HepG2 (cell line): ENCODE results near the gene E2F1. TPM values are rescaled to one million over a fixed set of nuclear protein-coding genes. Genes with fewer than 3 reads are reported as not detected.

Experiments used
- BORCS8-MEF2B ChIP-seq: sonication (generic); formaldehyde crosslinking; IDR thresholded peaks from 2 replicates; pipeline ENCODE4 v1.8.0; 2022; ENCODE audit warnings: mild to moderate bottlenecking, missing genetic modification reagents
- FOXA1 ChIP-seq, 2 experiments: fragments of 450-650 bp in 1 of 2; sonication (generic) in 1 of 2; formaldehyde crosslinking in 1 of 2; IDR thresholded peaks; 2 replicates each; pipeline versions ENCODE4 v1.4.0 to v1.6.1; 2016 to 2020; ENCODE audit warnings: missing genetic modification reagents in 1 of 2
- FOXP1 ChIP-seq, 2 experiments: fragments of 450-650 bp in 1 of 2; IDR thresholded peaks; 2 replicates each; pipeline ENCODE4 v1.6.1; 2017 to 2018; ENCODE audit warnings: antibody characterized with exemption in 1 of 2
- KLF13 ChIP-seq: sonication (generic); formaldehyde crosslinking; IDR thresholded peaks from 2 replicates; pipeline ENCODE4 v1.4.0; 2020; ENCODE audit warnings: mild to moderate bottlenecking, missing genetic modification reagents
- NFIB ChIP-seq: sonication (generic); formaldehyde crosslinking; IDR thresholded peaks from 2 replicates; pipeline ENCODE4 v1.9.0; 2021; ENCODE audit warnings: missing genetic modification reagents, mild to moderate bottlenecking, borderline replicate concordance
- NONO ChIP-seq, 2 experiments: fragments of 450-650 bp in 1 of 2; sonication (generic) in 1 of 2; formaldehyde crosslinking in 1 of 2; IDR thresholded peaks in 1 of 2; conservative IDR thresholded peaks in 1 of 2; 2 replicates each; pipeline versions ENCODE4 v1.6.1 to v1.8.0; 2017 to 2022; ENCODE audit warnings: mild to moderate bottlenecking in 1 of 2, missing genetic modification reagents in 1 of 2, moderate library complexity in 1 of 2
- PAX8 ChIP-seq: sonication (generic); formaldehyde crosslinking; IDR thresholded peaks from 2 replicates; pipeline ENCODE4 v1.8.0; 2022; ENCODE audit warnings: mild to moderate bottlenecking, missing genetic modification reagents, borderline replicate concordance
- SCMH1 ChIP-seq: sonication (generic); formaldehyde crosslinking; IDR thresholded peaks from 2 replicates; pipeline ENCODE4 v1.9.0; 2021; ENCODE audit warnings: missing genetic modification reagents, mild to moderate bottlenecking, borderline replicate concordance
- SP140L ChIP-seq: sonication (generic); formaldehyde crosslinking; IDR thresholded peaks from 2 replicates; pipeline ENCODE4 v1.4.0; 2020; ENCODE audit warnings: missing genetic modification reagents, borderline replicate concordance
- ZFY ChIP-seq: sonication (generic); formaldehyde crosslinking; IDR thresholded peaks from 2 replicates; pipeline ENCODE4 v1.4.0; 2020; ENCODE audit warnings: missing genetic modification reagents
- ZKSCAN8 ChIP-seq: IDR thresholded peaks from 2 replicates; pipeline ENCODE4 v1.6.1; 2016; ENCODE audit warnings: borderline replicate concordance, missing genetic modification reagents, missing compliant biosample characterization
- ZNF207 ChIP-seq: fragments of 450-650 bp; IDR thresholded peaks from 2 replicates; pipeline ENCODE4 v1.6.1; 2016; ENCODE audit warnings: antibody characterized with exemption, borderline replicate concordance
- ZNF225 ChIP-seq: sonication (generic); formaldehyde crosslinking; IDR thresholded peaks from 2 replicates; pipeline ENCODE4 v1.4.0; 2020; ENCODE audit warnings: mild to moderate bottlenecking, missing genetic modification reagents
- ZNF282 ChIP-seq: fragments of 450-650 bp; IDR thresholded peaks from 2 replicates; pipeline ENCODE4 v1.6.1; 2018; ENCODE audit not compliant: partially characterized antibody
- ZNF350 ChIP-seq: sonication (generic); formaldehyde crosslinking; IDR thresholded peaks from 2 replicates; pipeline ENCODE4 v1.4.0; 2020; ENCODE audit warnings: mild to moderate bottlenecking, low read depth, missing genetic modification reagents, borderline replicate concordance
- ZNF441 ChIP-seq: sonication (generic); formaldehyde crosslinking; IDR thresholded peaks from 2 replicates; pipeline ENCODE4 v1.7.0; 2021; ENCODE audit warnings: missing genetic modification reagents, borderline replicate concordance
- ZNF670 ChIP-seq: sonication (generic); formaldehyde crosslinking; IDR thresholded peaks from 2 replicates; pipeline ENCODE4 v1.8.0; 2022; ENCODE audit warnings: mild to moderate bottlenecking, missing genetic modification reagents, borderline replicate concordance
- ZNF780A ChIP-seq: sonication (generic); formaldehyde crosslinking; IDR thresholded peaks from 2 replicates; pipeline ENCODE4 v1.8.0; 2022; ENCODE audit warnings: mild to moderate bottlenecking, missing genetic modification reagents, moderate library complexity
- ZNF782 ChIP-seq: sonication (generic); formaldehyde crosslinking; IDR thresholded peaks from 2 replicates; pipeline ENCODE4 v1.4.0; 2020; ENCODE audit warnings: missing genetic modification reagents, mild to moderate bottlenecking, borderline replicate concordance
- ZNF83 ChIP-seq: sonication (generic); formaldehyde crosslinking; IDR thresholded peaks from 2 replicates; pipeline ENCODE4 v1.4.0; 2020; ENCODE audit warnings: missing genetic modification reagents, mild to moderate bottlenecking, borderline replicate concordance
- ZSCAN9 ChIP-seq: IDR thresholded peaks from 2 replicates; pipeline ENCODE4 v1.6.1; 2016; ENCODE audit warnings: borderline replicate concordance
- polyA plus RNA-seq, 8 experiments: library from polyadenylated mRNA; depleted of rRNA in 3 of 8; stranded (reverse) in 7 of 8; unstranded in 1 of 8; fragments of >200 nt; fragmentation: Illumina TruSeq in 4 of 8; extraction: Trizol in 4 of 8; gene quantifications; 2 replicates each; pipeline versions ENCODE4 v1.2.1 to v1.2.3, GENCODE V29; 2011 to 2016; ENCODE audit warnings: low read depth in 4 of 8, missing spikeins in 1 of 8, mixed read lengths in 1 of 8; ENCODE audit not compliant: insufficient read depth in 1 of 8
- total RNA-seq, 5 experiments: library from RNA; depleted of rRNA; stranded (reverse); fragments of >200 nt; fragmentation: Illumina TruSeq; extraction: Trizol; gene quantifications; 2 replicates each; pipeline ENCODE4 v1.2.3, GENCODE V29; 2016; ENCODE audit warnings: low read depth in 1 of 5
- TF ChIP-seq, protein P1 (sequence below): sonication (generic); formaldehyde crosslinking; IDR thresholded peaks from 2 replicates; pipeline ENCODE4 v1.4.0; 2020; ENCODE audit warnings: low read depth, mild to moderate bottlenecking, missing genetic modification reagents
- TF ChIP-seq, protein P2 (sequence below): sonication (generic); formaldehyde crosslinking; IDR thresholded peaks from 2 replicates; pipeline ENCODE4 v1.4.0; 2020; ENCODE audit warnings: missing genetic modification reagents
- TF ChIP-seq, protein P3 (sequence below): sonication (generic); formaldehyde crosslinking; IDR thresholded peaks from 2 replicates; pipeline ENCODE4 v1.8.1; 2023; ENCODE audit warnings: mild to moderate bottlenecking, moderate library complexity, missing genetic modification reagents
- TF ChIP-seq, protein P4 (sequence below): sonication (generic); formaldehyde crosslinking; IDR thresholded peaks from 2 replicates; pipeline ENCODE4 v1.5.0; 2020; ENCODE audit warnings: missing genetic modification reagents

E2F1 gene
- total and polyA plus RNA-seq, 2 of the 13 experiments (the other 11 are each of a cell fraction or from before 2014, with no cell fraction given): 25.5 to 39.4 TPM

DNA sequence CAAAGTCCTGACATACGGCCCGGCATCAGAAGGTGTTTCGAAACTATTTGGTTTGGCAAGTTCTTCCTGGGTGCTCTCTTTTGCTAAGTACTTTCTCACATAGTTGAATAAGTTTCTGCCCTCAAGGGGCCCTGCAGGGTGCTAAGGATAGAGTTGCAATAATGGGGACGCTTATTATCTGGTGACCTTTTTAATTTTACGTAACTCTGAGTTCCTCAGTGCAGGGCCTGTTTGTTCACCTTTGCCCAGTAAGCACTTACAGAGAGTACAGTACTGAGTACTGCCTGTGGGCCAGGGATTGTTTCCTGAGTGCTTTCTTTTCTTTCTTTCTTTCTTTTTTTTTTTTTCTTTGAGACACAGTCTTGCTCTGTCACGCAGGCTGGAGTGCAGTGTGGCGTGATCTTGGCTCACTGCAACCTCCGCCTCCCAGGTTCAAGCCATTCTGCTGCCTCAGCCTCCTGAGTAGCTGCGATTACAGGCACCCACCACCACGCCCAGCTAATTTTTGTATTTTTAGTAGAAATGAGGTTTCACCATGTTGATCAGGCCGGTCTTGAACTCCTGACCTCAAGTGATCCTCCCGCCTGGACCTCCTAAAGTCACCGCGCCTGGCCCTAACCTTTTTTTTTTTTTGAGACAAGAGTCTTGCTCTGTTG, 38.4 kb upstream of the E2F1 start (continued):
- TF ChIP-seq, protein P1, sequence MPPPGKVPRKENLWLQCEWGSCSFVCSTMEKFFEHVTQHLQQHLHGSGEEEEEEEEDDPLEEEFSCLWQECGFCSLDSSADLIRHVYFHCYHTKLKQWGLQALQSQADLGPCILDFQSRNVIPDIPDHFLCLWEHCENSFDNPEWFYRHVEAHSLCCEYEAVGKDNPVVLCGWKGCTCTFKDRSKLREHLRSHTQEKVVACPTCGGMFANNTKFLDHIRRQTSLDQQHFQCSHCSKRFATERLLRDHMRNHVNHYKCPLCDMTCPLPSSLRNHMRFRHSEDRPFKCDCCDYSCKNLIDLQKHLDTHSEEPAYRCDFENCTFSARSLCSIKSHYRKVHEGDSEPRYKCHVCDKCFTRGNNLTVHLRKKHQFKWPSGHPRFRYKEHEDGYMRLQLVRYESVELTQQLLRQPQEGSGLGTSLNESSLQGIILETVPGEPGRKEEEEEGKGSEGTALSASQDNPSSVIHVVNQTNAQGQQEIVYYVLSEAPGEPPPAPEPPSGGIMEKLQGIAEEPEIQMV: no peak
- TF ChIP-seq ZNF282 (no peak), SP140L (CRISPR knock-in tag) (0 out of 2 replicates have a peak, but pooled peaks have one; percentile 73), ZNF207 (no peak), KLF13 (CRISPR knock-in tag) (no peak), ZKSCAN8 (no peak), PAX8 (CRISPR knock-in tag) (no peak), NFIB (no peak), ZNF780A (CRISPR knock-in tag) (no peak), BORCS8-MEF2B (CRISPR knock-in tag) (peak; percentile 46; the same call in 1 of the 2 replicates), ZNF670 (CRISPR knock-in tag) (0 out of 2 replicates have a peak, but pooled peaks have one; percentile 30), ZNF83 (CRISPR knock-in tag) (no peak), FOXP1 (IDR thresholded peaks at IDR 0.05) (no peak), FOXP1 (CRISPR knock-in tag; IDR thresholded peaks at IDR 0.05) (peak; percentile 66; the same call in 1 of the 2 replicates), SCMH1 (CRISPR knock-in tag) (no peak), ZNF350 (CRISPR knock-in tag) (no peak), ZFY (no peak; the same call in 1 of the 2 replicates), NONO (IDR thresholded peaks at IDR 0.05) (no peak), NONO (CRISPR knock-in tag; conservative IDR thresholded peaks at IDR 0.05) (0 out of 2 replicates have a peak, but pooled peaks have one; percentile 46), ZSCAN9 (CRISPR knock-in tag) (peak; percentile 99), ZNF225 (CRISPR knock-in tag) (no peak), ZNF441 (CRISPR knock-in tag) (no peak; the same call in 1 of the 2 replicates), FOXA1 (IDR thresholded peaks at IDR 0.05) (no peak), FOXA1 (CRISPR knock-in tag; IDR thresholded peaks at IDR 0.05) (peak; percentile 44; the same call in 1 of the 2 replicates), ZNF782 (no peak)
- TF ChIP-seq, protein P2, sequence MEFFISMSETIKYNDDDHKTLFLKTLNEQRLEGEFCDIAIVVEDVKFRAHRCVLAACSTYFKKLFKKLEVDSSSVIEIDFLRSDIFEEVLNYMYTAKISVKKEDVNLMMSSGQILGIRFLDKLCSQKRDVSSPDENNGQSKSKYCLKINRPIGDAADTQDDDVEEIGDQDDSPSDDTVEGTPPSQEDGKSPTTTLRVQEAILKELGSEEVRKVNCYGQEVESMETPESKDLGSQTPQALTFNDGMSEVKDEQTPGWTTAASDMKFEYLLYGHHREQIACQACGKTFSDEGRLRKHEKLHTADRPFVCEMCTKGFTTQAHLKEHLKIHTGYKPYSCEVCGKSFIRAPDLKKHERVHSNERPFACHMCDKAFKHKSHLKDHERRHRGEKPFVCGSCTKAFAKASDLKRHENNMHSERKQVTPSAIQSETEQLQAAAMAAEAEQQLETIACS (CRISPR knock-in tag): no peak
- TF ChIP-seq, protein P3, sequence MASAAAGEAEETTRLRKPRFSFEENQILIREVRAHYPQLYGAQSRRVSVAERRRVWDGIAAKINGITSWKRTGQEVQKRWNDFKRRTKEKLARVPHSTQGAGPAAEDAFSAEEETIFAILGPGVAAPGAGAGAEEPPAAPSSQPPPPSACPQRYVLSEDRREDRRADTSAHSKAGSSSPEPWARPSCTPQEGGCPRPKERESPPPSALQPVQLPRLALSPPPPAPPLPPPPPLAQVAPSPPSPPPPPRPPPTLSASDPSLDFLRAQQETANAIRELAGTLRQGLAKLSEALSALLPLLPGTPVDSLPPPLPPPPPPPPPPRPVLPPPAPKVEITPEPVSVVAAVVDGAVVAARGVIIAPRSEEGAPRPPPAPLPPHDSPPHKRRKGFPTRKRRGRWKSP (CRISPR knock-in tag): peak; percentile 63; the same call in 1 of the 2 replicates
- TF ChIP-seq, protein P4, sequence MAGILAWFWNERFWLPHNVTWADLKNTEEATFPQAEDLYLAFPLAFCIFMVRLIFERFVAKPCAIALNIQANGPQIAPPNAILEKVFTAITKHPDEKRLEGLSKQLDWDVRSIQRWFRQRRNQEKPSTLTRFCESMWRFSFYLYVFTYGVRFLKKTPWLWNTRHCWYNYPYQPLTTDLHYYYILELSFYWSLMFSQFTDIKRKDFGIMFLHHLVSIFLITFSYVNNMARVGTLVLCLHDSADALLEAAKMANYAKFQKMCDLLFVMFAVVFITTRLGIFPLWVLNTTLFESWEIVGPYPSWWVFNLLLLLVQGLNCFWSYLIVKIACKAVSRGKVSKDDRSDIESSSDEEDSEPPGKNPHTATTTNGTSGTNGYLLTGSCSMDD: no peak
